MM.1S (cell line): ENCODE measurements around the gene DMBT1.

ENCODE experiments used
- DNase-seq: peaks from one replicate; pipeline ENCODE4 v3.0.0-alpha.2; 2015
- H2AFZ ChIP-seq: fragments of 300-600 bp; sonication (generic); 2 replicates; pipeline ENCODE4 v1.6.0; 2016; ENCODE audit warnings: antibody characterized with exemption, low read length
- H3F3A ChIP-seq: fragments of 300-600 bp; sonication (generic); 2 replicates; pipeline ENCODE4 v1.6.1; 2016; ENCODE audit warnings: mild to moderate bottlenecking, antibody characterized with exemption, low read length, moderate library complexity, mixed read lengths; ENCODE audit not compliant: insufficient read depth
- H3K27ac ChIP-seq: fragments of 300-600 bp; sonication (generic); 2 replicates; pipeline ENCODE4 v1.5.1; 2016; ENCODE audit warnings: mild to moderate bottlenecking, low read length
- H3K27me3 ChIP-seq: fragments of 300-600 bp; sonication (generic); replicated peaks from 2 replicates; pipeline ENCODE4 v1.6.0; 2016; ENCODE audit warnings: low read length; ENCODE audit not compliant: insufficient read depth
- H3K36me3 ChIP-seq: fragments of 300-600 bp; sonication (generic); replicated peaks from 2 replicates; pipeline ENCODE4 v1.6.1; 2016; ENCODE audit warnings: mild to moderate bottlenecking, low read length, mixed read lengths; ENCODE audit not compliant: insufficient read depth
- H3K4me1 ChIP-seq: fragments of 300-600 bp; sonication (generic); 2 replicates; pipeline ENCODE4 v1.6.1; 2016; ENCODE audit warnings: low read length, mixed read lengths
- H3K4me2 ChIP-seq: fragments of 300-600 bp; sonication (generic); 2 replicates; pipeline ENCODE4 v1.6.0; 2016; ENCODE audit warnings: low read depth, low read length
- H3K4me3 ChIP-seq: fragments of 300-600 bp; sonication (generic); 2 replicates; pipeline ENCODE4 v1.5.1; 2016; ENCODE audit warnings: low read length, mixed read lengths
- H3K79me2 ChIP-seq: fragments of 300-600 bp; sonication (generic); 2 replicates; pipeline ENCODE4 v1.6.1; 2016; ENCODE audit warnings: mixed run types, low read length, mixed read lengths
- H3K9ac ChIP-seq: fragments of 300-600 bp; sonication (generic); 2 replicates; pipeline ENCODE4 v1.6.1; 2016; ENCODE audit warnings: low read length, mixed read lengths
- H3K9me2 ChIP-seq: fragments of 300-600 bp; sonication (generic); replicated peaks from 2 replicates; pipeline ENCODE4 v1.6.1; 2016; ENCODE audit warnings: mild to moderate bottlenecking, low read length, mixed read lengths; ENCODE audit not compliant: insufficient read depth
- H3K9me3 ChIP-seq: fragments of 300-600 bp; sonication (generic); replicated peaks from 2 replicates; pipeline ENCODE4 v1.6.1; 2016; ENCODE audit warnings: mild to moderate bottlenecking, low read length, mixed read lengths; ENCODE audit not compliant: insufficient read depth
- H4K20me1 ChIP-seq: fragments of 300-600 bp; sonication (generic); 2 replicates; pipeline ENCODE4 v1.6.1; 2016; ENCODE audit warnings: mild to moderate bottlenecking, low read length, moderate library complexity, mixed read lengths; ENCODE audit not compliant: insufficient read depth
- EZH2 ChIP-seq: fragments of 300-600 bp; sonication (generic); optimal IDR thresholded peaks from 2 replicates; pipeline ENCODE3; 2017; ENCODE audit warnings: low read depth, mild to moderate bottlenecking, antibody characterized with exemption, low read length, mixed read lengths
- EZH2phosphoT487 ChIP-seq: fragments of 300-600 bp; sonication (generic); IDR thresholded peaks from 2 replicates; pipeline ENCODE4 v1.6.1; 2018; ENCODE audit warnings: antibody characterized with exemption, low read length
- TF ChIP-seq, protein P1 (sequence below): fragments of 300-600 bp; sonication (generic); IDR thresholded peaks from 2 replicates; pipeline ENCODE4 v1.5.1; 2016; ENCODE audit warnings: antibody characterized with exemption, low read length, mixed read lengths

Gene DMBT1

DNA sequence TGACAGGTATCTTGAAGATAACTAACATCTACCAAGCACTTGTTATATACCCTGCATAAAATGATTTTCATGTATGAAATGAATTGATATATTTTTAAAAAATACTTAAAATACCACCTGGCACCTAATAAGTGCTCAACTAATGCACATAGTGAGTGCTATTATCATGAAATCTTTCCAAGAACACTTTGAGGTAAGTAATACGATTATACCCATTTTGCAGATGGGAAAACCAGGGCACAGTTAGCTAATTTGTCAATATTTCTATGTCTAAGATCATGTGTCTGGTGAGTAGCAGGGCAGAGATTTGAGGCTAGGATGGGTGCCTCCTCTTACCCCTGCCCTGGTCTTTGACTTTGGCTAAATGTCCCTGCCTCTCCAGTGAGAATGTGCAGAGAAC, 6.1 kb downstream of the DMBT1 start:
- H2AFZ ChIP-seq: no peak overlapping the region
- H3K9ac ChIP-seq: no peak overlapping the region
- TF ChIP-seq, protein P1, sequence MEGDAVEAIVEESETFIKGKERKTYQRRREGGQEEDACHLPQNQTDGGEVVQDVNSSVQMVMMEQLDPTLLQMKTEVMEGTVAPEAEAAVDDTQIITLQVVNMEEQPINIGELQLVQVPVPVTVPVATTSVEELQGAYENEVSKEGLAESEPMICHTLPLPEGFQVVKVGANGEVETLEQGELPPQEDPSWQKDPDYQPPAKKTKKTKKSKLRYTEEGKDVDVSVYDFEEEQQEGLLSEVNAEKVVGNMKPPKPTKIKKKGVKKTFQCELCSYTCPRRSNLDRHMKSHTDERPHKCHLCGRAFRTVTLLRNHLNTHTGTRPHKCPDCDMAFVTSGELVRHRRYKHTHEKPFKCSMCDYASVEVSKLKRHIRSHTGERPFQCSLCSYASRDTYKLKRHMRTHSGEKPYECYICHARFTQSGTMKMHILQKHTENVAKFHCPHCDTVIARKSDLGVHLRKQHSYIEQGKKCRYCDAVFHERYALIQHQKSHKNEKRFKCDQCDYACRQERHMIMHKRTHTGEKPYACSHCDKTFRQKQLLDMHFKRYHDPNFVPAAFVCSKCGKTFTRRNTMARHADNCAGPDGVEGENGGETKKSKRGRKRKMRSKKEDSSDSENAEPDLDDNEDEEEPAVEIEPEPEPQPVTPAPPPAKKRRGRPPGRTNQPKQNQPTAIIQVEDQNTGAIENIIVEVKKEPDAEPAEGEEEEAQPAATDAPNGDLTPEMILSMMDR: no peak
- no peak for TF ChIP-seq EZH2
- no peak for TF ChIP-seq EZH2phosphoT487
- no peaks in the 10 kb centered on the region for H3K36me3 ChIP-seq
- no peak overlapping the region for H3K4me2 ChIP-seq
- no peak overlapping the region for H3K4me3 ChIP-seq
- H3K4me1 ChIP-seq: no peaks in the 10 kb centered on the region
- no peaks in the 10 kb centered on the region for H3K9me2 ChIP-seq
- no peaks in the 10 kb centered on the region for H4K20me1 ChIP-seq
- H3K27me3 ChIP-seq: no peaks in the 10 kb centered on the region
- DNase-seq: no peak
- no peak overlapping the region for H3K27ac ChIP-seq
- H3F3A ChIP-seq: no peaks in the 10 kb centered on the region
- H3K79me2 ChIP-seq: no peaks in the 10 kb centered on the region
- no peaks in the 10 kb centered on the region for H3K9me3 ChIP-seq

DNA sequence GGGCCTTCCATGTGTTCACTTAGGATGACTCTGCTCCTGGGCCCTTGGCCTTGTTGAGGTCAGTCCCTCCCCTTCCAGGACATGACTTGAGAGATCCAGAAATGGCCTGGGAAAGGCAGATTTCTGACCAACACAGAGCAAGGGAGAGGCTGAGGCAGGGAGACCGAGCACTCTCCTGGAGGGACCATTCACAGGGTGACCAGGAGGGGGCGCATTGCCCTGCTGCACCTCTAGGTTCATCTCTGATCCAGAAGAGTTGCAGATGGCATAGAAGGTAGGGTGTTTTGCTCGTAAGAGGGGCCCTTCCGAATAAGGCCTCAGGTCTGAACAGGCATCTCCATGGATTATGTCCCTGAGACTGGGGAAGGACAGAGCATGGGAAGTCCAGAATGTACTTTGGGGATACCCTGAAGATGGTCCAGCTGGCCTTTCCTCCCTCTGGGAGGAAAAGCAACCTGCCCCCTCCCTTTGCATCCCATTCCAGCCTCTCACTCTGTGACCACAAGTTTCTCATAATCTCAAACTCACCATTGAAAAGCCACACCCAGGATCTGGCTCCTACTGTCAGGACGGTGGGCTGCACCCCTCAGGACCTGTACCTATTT, 6.6 kb downstream of the DMBT1 start:
- no peaks in the 10 kb centered on the region for H3K79me2 ChIP-seq
- no peak overlapping the region for H2AFZ ChIP-seq
- H3K9me2 ChIP-seq: no peaks in the 10 kb centered on the region
- H3F3A ChIP-seq: no peaks in the 10 kb centered on the region
- H3K9me3 ChIP-seq: no peaks in the 10 kb centered on the region
- H3K27me3 ChIP-seq: no peaks in the 10 kb centered on the region
- H4K20me1 ChIP-seq: no peaks in the 10 kb centered on the region
- DNase-seq: no peak
- H3K9ac ChIP-seq: no peak overlapping the region
- H3K4me2 ChIP-seq: no peak overlapping the region
- H3K36me3 ChIP-seq: no peaks in the 10 kb centered on the region
- TF ChIP-seq EZH2phosphoT487 (no peak), EZH2 (no peak)
- TF ChIP-seq, protein P1: peak; percentile 44
- no peak overlapping the region for H3K27ac ChIP-seq
- H3K4me1 ChIP-seq: no peaks in the 10 kb centered on the region
- H3K4me3 ChIP-seq: no peak overlapping the region

DNA sequence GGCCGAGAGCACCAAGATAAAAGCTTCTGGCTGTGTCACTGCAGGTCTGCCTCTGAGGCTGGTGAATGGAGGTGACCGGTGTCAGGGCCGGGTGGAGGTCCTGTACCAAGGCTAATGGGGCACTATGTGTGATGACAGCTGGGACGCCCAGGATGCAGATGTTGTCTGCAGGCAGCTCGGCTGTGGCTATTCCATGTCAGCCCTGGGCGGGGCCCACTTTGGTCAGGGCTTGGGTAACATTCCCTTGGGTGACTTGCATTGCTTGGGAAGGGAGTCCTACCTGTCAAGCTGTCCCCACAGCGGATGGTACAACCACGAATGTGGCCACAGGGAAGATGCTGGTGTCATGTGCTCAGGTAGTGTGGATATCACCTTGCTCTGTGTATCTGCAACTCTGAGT, 8.0 kb downstream of the DMBT1 start:
- Histone ChIP-seq H3K36me3 (no peaks in the 10 kb centered on the region), H3K9ac (no peak overlapping the region), H3K9me2 (no peaks in the 10 kb centered on the region), H3K4me1 (no peaks in the 10 kb centered on the region), H3K4me3 (no peak overlapping the region), H4K20me1 (no peaks in the 10 kb centered on the region), H3K79me2 (no peaks in the 10 kb centered on the region), H3F3A (no peaks in the 10 kb centered on the region), H3K9me3 (no peaks in the 10 kb centered on the region), H3K4me2 (no peak overlapping the region), H3K27ac (no peak overlapping the region), H2AFZ (no peak overlapping the region), H3K27me3 (no peaks in the 10 kb centered on the region)
- no peak for DNase-seq
- TF ChIP-seq, protein P1: no peak
